ENCODE data around the gene MFSD11. TPM values are rescaled to one million over a fixed set of nuclear protein-coding genes. Genes with fewer than 3 reads are reported as not detected.
"Not testable (repeated sequence)": the region's sequence is repeated elsewhere in the genome, so short reads cannot be mapped to it uniquely, and the experiment has no call there.

Gene MFSD11
- total RNA-seq, 1 experiment from 2014 or later, result 16.6 TPM

DNA sequence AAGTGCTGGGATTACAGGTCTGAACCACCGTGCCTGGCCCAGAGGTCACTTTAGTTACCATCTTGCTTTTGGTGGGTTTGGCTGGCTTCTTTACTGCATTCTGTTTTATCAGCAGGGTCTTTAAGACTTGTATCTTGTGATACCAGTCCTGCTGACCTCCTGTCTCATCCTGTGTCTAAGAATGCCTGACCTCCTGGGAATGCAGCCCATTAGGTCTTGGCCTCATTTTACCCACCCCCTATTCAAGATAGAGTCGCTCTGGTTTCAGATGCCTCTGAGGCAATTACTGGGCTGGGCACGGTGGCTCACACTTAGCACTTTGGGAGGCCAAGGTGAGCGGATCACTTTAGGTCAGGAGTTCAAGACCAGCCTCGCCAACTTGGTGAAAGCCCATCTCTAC, 63.8 kb downstream of the MFSD11 start:
- no peak overlapping the region for H2AFZ ChIP-seq (ENCODE audit: low read length)
- H3F3A ChIP-seq (ENCODE audit: low read length, unreplicated experiment), result no peaks in the 10 kb centered on the region
- TF ChIP-seq CTCF (conservative IDR thresholded peaks at IDR 0.05; ENCODE audit: low read depth, low read length), result no peak
- TF ChIP-seq EZH2 (IDR thresholded peaks at IDR 0.05; ENCODE audit: low read length, unreplicated experiment), result no peak
- TF ChIP-seq EZH2phosphoT487 (IDR thresholded peaks at IDR 0.05; ENCODE audit: borderline replicate concordance, low read length), result no peak
- H3K4me2 ChIP-seq (ENCODE audit: low read length), result no peak overlapping the region
- no TSS peak for BruUV-seq (replicated peaks)
- no peaks in the 10 kb centered on the region for H3K9me2 ChIP-seq (replicated peaks; ENCODE audit: low read length)
- no peak overlapping the region for H3K27ac ChIP-seq (ENCODE audit: low read length)
- H3K4me3 ChIP-seq (ENCODE audit: low read length), result no peak overlapping the region
- no peaks in the 10 kb centered on the region for H3K27me3 ChIP-seq (ENCODE audit: low read length)
- no peaks in the 10 kb centered on the region for H4K20me1 ChIP-seq (ENCODE audit: low read length)
- peaks cover 22% of the 10 kb centered on the region for H3K4me1 ChIP-seq (ENCODE audit: insufficient read depth, low read length)
- DNase-seq (no peak), ATAC-seq (no peak)
- no peak overlapping the region for H3K9ac ChIP-seq (ENCODE audit: low read length)
- H3K9me3 ChIP-seq (ENCODE audit: low read length), result no peaks in the 10 kb centered on the region
- intact Hi-C loops (cut with micrococcal nuclease), result no loop called here
- ChIA-PET CTCF (no interaction called here), POLR2A (ENCODE audit: unreplicated experiment) (no interaction called here)
- no peaks in the 10 kb centered on the region for H3K36me3 ChIP-seq (ENCODE audit: low read depth, low read length)
- H3K79me2 ChIP-seq (ENCODE audit: low read length), result no peaks in the 10 kb centered on the region

- no peaks in the 10 kb centered on the region for H4K20me1 ChIP-seq (ENCODE audit: low read length)
- TF ChIP-seq EZH2 (IDR thresholded peaks at IDR 0.05; ENCODE audit: low read length, unreplicated experiment) (no peak), EZH2phosphoT487 (IDR thresholded peaks at IDR 0.05; ENCODE audit: borderline replicate concordance, low read length) (no peak), CTCF (conservative IDR thresholded peaks at IDR 0.05; ENCODE audit: low read depth, low read length) (no peak)
- H3K9me2 ChIP-seq (replicated peaks; ENCODE audit: low read length), result no peaks in the 10 kb centered on the region
- CTCF ChIA-PET, result no interaction called here
- no peak overlapping the region for H3K9ac ChIP-seq (ENCODE audit: low read length)
- intact Hi-C loops (cut with micrococcal nuclease), result no loop called here
- 0 out of 2 replicates have a peak overlapping the region, but pooled peaks have one; percentile 3 for H2AFZ ChIP-seq (ENCODE audit: low read length)
- DNase-seq (peak; percentile 61), ATAC-seq (peak; percentile 67)
- POLR2A ChIA-PET (ENCODE audit: unreplicated experiment), result interaction anchor here (0.6 kb wide), 1 partner anchor 47 kb away, joined by 20 read pairs; no protein-coding TSS in a partner anchor
- no peaks in the 10 kb centered on the region for H3K9me3 ChIP-seq (ENCODE audit: low read length)
- H3K4me1 ChIP-seq (ENCODE audit: insufficient read depth, low read length), result peaks cover 6% of the 10 kb centered on the region
- no peaks in the 10 kb centered on the region for H3K79me2 ChIP-seq (ENCODE audit: low read length)
- H3K27ac ChIP-seq (ENCODE audit: low read length), result no peak overlapping the region
- no TSS peak for BruUV-seq (replicated peaks)
- no peaks in the 10 kb centered on the region for H3F3A ChIP-seq (ENCODE audit: low read length, unreplicated experiment)
- no peaks in the 10 kb centered on the region for H3K36me3 ChIP-seq (ENCODE audit: low read depth, low read length)
- H3K27me3 ChIP-seq (ENCODE audit: low read length), result no peaks in the 10 kb centered on the region
- H3K4me3 ChIP-seq (ENCODE audit: low read length), result no peak overlapping the region
- H3K4me2 ChIP-seq (ENCODE audit: low read length), result 0 out of 2 replicates have a peak overlapping the region, but pooled peaks have one; percentile 15
Observed at GRCh38 chr17:76805319-76805718, 67.4 kb downstream of the MFSD11 start.

GRCh38 chr17:76806151-76806550, 68.2 kb downstream of the MFSD11 start:
- H3K9me3 ChIP-seq (ENCODE audit: low read length); BruUV-seq (replicated peaks); H3K79me2 ChIP-seq (ENCODE audit: low read length); H3F3A ChIP-seq (ENCODE audit: low read length, unreplicated experiment); POLR2A ChIA-PET (ENCODE audit: unreplicated experiment); H3K4me1 ChIP-seq (ENCODE audit: insufficient read depth, low read length); H3K4me3 ChIP-seq (ENCODE audit: low read length); H3K9me2 ChIP-seq (replicated peaks; ENCODE audit: low read length); intact Hi-C loops (cut with micrococcal nuclease); ATAC-seq; H3K27ac ChIP-seq (ENCODE audit: low read length); H3K4me2 ChIP-seq (ENCODE audit: low read length); H2AFZ ChIP-seq (ENCODE audit: low read length); DNase-seq; H3K36me3 ChIP-seq (ENCODE audit: low read depth, low read length); H4K20me1 ChIP-seq (ENCODE audit: low read length); H3K9ac ChIP-seq (ENCODE audit: low read length); H3K27me3 ChIP-seq (ENCODE audit: low read length): not testable (repeated sequence)
- CTCF ChIA-PET, result interaction anchor here (0.6 kb wide), 1 partner anchor 663 kb away, joined by 8 read pairs; no protein-coding TSS in a partner anchor

DNA sequence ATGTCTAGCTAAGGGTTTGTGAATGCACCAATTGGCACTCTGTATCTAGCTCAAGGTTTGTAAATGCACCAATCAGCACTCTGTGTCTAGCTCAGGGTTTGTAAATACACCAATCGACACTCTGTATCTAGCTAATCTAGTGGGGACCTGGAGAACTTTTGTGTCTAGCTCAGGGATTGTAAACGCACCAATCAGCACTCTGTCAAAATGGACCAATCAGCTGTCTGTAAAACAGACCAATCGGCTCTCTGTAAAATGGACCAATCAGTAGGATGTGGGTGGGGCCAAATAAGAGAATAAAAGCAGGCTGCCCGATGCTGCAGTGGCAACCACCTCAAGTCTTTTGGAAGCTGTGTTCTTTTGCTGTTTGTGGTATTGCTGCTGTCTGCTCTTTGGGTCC, 68.8 kb downstream of the MFSD11 start:
- H3K4me3 ChIP-seq (ENCODE audit: low read length); H3K27ac ChIP-seq (ENCODE audit: low read length); H3K9me2 ChIP-seq (replicated peaks; ENCODE audit: low read length); ATAC-seq; H3K36me3 ChIP-seq (ENCODE audit: low read depth, low read length); H3K4me2 ChIP-seq (ENCODE audit: low read length); POLR2A ChIA-PET (ENCODE audit: unreplicated experiment); BruUV-seq (replicated peaks); DNase-seq; H3K27me3 ChIP-seq (ENCODE audit: low read length); H4K20me1 ChIP-seq (ENCODE audit: low read length); H3K9ac ChIP-seq (ENCODE audit: low read length); H3K9me3 ChIP-seq (ENCODE audit: low read length); intact Hi-C loops (cut with micrococcal nuclease); H3K79me2 ChIP-seq (ENCODE audit: low read length); H2AFZ ChIP-seq (ENCODE audit: low read length); H3F3A ChIP-seq (ENCODE audit: low read length, unreplicated experiment); H3K4me1 ChIP-seq (ENCODE audit: insufficient read depth, low read length): not testable (repeated sequence)
- CTCF ChIA-PET, result interaction anchor here (0.6 kb wide), 1 partner anchor 662 kb away, joined by 8 read pairs; no protein-coding TSS in a partner anchor
